Activated T-helper 1 cell treated with Interleukin-2 at 50 U/mL for 16 hours (primary cell): Measurements from ENCODE around the gene SLC36A3.
"Not testable (repeated sequence)": the region's sequence is repeated elsewhere in the genome, so short reads cannot be mapped to it uniquely, and the experiment has no call there.

Experiments used
- DNase-seq: peaks from one replicate; pipeline ENCODE4 v3.0.0-alpha.2; 2020; ENCODE audit warnings: low read depth

Gene SLC36A3

DNA sequence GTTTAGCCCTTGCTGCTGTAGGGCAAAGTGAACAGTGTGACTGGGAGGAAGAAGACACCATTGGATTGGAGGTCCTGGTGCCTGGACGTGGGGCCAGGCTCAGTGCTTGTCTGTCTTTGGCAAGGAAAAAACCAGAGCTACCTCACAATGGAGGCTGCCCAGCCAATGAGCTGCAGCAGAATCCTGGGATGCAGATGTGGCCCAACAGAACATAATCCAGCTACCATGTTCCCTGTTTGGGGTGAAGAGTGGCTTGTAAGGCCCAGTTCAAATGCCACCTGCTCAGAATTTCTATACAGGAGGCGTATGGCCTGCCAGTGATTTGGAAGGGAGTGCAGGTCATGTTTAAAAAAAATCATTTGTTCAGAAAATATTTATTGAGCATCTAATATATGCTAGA is at the start of gene SLC36A3:
Gene SLC36A3 (minus strand): TSS at position 101 of the 400 bp plus-strand sequence. CDS start 412 bp downstream, outside the sequence.
- DNase-seq = no peak

GRCh38 chr5:151351671-151352070 is 48.1 kb upstream of the SLC36A3 start:
- DNase-seq = no peak

GRCh38 chr5:151348789-151349188 is 45.2 kb upstream of the SLC36A3 start:
- no peak for DNase-seq

- no peak for DNase-seq
Observed at GRCh38 chr5:151347369-151347768, 43.8 kb upstream of the SLC36A3 start, which contains the start of gene SLC36A2. Gene SLC36A2 (minus strand): TSS chr5:151347559. CDS start chr5:151347460, 99 bp downstream.

DNA sequence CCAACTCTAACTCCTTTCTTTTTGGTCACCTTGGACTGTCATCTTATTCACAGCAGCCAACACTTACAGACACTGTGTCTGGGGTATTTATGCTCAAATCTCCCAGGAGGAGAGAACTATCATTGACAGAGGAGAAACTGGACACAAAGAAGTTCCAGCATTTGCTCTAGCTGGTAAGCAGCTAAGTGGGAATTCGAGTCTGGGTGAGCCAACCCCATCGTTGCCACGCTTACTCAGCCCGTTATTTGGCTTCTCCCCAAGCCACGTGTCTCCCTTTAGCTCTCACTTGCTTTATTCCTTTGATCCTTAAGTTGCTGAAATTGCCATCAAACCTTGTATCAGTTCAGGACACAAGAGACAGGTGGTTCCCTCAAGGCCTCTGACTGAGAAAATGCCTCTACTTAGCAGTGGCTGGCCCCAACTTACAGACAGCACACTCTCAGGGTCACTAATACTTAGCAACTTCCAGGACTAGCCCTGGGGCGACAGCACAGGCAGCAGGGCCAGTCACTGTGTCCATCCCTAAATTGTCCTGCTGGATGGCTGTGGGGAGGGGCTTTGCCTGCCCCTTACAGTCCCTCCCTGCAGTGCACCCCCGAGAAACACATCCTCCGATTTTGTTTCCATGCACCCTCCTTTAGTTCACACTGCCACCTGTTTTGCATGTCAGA is 42.4 kb upstream of the SLC36A3 start:
- no peak for DNase-seq

- DNase-seq = no peak
Observed at GRCh38 chr5:151345187-151345807, 41.7 kb upstream of the SLC36A3 start.

GRCh38 chr5:151344088-151344487 is 40.5 kb upstream of the SLC36A3 start:
- no peak for DNase-seq

GRCh38 chr5:151340004-151340403 is 36.4 kb upstream of the SLC36A3 start:
- DNase-seq = no peak

DNA sequence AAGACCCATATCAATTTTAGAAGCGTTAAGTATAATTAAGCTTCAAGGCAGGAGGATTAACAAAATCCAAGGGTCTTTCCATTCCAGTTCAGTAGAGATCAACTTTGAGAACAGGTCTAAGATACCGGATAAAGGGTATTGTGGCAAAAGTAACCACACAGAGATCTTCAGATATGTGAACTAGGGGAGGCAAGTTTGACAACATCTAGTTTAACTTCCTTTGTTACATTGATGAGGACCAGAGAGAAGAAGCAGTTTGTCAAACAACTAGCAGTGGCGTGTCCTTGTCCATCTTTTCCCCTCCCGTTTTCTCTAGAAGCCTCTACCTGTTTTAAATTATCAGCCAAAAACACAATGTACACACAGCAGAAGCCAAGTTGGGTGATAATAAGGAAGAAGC is 35.2 kb upstream of the SLC36A3 start:
- DNase-seq = no peak

- DNase-seq = no peak
Observed at GRCh38 chr5:151332857-151333256, 29.3 kb upstream of the SLC36A3 start.

GRCh38 chr5:151328734-151329133 is 25.2 kb upstream of the SLC36A3 start:
- DNase-seq = no peak

- no peak for DNase-seq
Observed at GRCh38 chr5:151327585-151327984, 24.0 kb upstream of the SLC36A3 start.

DNA sequence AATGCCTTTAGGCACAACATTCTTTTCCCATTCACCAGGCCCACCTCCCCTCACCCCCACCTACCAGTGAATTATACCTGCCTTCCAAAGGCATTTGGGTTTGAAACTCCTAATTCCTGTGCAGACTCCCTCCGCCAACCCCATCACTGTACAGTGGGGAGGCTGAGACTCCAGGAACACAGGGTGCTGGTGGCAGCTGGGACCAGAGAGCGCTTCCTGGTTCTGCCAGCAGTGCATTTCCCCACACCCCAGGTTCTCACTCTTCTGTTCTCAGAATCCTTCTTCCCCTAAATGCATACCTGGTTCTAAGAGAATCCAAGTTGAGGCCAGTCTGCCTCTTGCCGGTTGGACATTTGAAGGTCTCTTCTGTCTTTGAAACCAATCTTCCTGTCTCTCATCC is 22.7 kb upstream of the SLC36A3 start:
- no peak for DNase-seq

DNA sequence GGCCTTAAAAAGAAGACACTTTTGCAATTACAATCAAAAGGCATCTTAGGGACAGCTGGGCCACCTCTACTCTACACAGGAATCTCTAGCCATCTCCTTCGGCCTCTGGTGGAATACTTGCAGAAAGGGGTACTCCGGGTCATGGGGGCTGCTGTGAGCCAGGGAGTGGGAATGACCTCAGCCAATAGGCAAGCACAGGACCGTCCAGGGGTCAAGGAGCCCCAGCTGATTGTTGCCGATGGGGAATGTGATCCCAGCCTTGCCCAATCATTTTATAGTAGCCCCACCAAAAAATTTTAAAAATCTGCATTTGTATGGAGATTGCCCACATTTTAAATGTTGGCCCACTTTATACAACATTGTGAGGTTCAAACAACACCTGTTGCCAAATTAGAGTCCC is 16.9 kb upstream of the SLC36A3 start:
- DNase-seq = no peak

DNA sequence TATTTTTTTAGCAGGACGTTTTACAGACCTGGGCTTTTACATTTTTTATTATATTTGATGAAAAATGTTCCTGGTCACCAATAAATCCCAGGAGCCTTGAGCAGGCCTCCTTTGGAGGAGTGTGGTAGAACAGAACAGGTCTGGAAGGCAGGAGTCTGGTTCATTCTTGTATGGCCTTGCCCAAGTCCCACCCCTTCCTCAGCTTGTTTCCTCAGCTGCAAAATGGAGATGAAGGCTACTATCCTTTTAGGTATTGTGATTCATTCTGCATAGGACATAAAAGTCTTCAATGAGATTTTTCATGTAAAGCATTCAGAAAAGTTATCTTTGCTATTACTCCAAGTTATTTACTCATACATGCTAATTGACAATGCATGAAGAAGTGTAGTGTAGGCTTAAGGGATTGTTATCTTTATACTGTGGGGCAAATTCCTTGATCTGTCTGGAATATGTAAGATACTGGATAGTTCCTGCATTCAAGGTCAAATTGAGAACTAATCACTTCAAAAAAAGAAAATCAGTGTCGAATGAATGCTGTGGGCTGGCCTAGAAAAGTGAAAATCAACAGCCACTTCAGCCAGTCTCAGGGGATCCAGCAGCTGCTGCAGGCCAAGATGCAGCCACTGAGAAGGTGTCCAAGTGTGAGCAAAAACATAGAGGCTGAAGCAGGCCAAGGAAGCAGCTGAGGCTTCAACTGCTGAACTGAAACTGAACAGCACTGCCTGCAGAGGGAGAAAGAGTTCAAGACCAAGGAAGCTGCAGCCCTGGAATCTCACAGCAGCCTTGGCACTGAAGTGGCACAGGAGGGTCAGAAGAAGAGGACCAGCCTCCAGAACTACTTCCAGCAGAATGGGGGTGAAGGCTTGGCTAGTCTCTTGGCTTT is 15.5 kb upstream of the SLC36A3 start:
- DNase-seq = no peak

- DNase-seq = no peak
Observed at GRCh38 chr5:151317871-151318270, 14.3 kb upstream of the SLC36A3 start.

DNA sequence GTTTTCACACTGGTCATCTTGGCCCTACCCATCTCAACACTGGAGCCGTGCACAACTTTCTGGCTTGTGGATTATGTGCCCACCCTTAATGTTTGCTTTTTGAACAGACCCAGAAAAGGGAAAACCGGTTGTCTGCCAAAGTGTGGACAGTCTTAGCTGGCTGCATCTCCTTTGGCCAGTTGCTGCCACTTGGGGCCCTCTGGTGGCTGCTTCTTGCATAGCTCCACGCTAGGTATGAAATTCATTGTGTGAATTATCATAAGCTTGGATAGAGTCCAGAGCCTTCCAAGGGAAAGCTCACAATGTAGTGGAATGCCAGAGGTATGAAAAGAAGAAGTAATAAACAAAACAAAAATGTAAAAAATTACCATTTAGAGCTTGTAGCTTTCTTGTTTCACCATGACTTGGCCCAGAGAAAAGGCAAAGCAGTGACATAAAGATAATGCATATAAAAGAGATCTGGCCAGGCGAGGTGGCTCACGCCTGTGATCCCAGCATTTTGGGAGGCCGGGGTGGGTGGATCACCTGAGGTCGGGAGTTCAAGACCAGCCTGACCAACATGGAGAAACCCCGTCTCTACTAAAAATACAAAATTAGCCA is 12.5 kb upstream of the SLC36A3 start:
- DNase-seq = no peak

DNA sequence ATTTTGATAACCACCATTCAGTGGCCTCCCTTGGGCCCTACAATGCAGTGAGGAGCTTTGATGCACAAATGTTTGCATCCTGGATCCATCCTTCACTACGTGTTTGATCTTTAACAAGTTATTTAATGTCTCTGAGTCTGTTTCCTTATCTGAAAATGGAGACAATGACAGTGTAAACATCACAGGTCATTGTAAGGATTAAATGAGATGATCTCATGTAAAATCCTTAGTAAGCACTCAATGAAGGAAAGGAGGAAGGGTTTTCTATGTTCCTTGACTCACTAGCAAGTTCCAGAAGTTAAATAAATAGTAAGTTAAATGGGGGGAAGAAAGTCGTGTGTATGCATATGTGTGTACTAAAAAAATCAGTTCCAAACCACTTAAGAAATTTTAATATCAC is 9.8 kb upstream of the SLC36A3 start:
- no peak for DNase-seq

DNA sequence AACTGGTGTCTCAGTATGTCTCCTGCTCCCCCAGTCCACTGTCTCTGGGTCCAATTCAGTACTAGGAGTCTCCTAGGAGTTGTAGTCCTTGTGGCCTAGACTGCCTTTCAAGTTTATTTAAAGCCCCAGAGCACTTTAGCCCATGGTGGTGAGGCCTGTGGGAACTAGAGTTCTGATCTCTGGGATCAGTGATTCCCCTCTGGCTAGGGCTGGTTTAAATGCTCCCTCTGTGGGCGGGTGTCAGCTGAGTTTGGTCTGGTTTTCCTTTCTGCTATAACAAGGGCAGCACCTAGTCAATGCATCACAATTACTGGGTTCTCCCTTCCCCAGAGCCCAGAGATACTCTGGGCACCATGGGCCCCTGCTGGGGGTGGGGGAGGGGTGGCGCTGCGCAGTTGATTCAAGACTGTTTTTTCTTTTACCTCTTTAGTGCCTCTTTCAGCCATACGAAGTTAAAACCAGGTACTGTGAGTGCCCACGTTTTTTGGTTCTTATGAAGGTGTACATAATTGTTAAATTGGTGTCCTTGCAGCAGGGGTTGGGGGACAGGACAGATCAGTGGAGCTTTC is 9.3 kb upstream of the SLC36A3 start:
- no peak for DNase-seq

- DNase-seq = no peak
Observed at GRCh38 chr5:151310932-151311331, 7.4 kb upstream of the SLC36A3 start.

GRCh38 chr5:151309821-151310220 is 6.3 kb upstream of the SLC36A3 start:
- DNase-seq = not testable (repeated sequence)

DNA sequence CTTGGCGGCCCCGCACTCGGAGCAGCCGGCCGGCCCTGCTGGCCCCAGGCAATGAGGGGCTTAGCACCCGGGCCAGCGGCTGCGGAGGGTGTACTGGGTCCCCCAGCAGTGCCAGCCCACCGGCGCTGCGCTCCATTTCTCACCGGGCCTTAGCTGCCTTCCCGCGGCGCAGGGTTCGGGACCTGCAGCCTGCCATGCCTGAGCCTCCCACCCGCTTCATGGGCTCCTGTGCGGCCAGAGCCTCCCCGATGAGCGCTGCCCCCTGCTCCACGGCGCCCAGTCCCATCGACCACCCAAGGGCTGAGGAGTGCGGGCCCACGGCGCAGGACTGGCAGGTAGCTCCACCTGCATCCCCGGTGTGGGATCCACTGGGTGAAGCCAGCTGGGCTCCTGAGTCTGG is 5.7 kb upstream of the SLC36A3 start:
- DNase-seq = not testable (repeated sequence)
